Ishikawa (cell line): ENCODE data around the gene KIRREL3.

ENCODE experiments used
- TAF1 ChIP-seq: IDR thresholded peaks from 2 replicates; pipeline ENCODE4 v1.6.1; 2012; ENCODE audit warnings: low read depth, mild to moderate bottlenecking
- TEAD4 ChIP-seq: IDR thresholded peaks from 2 replicates; pipeline ENCODE4 v1.6.1; 2012

DNA sequence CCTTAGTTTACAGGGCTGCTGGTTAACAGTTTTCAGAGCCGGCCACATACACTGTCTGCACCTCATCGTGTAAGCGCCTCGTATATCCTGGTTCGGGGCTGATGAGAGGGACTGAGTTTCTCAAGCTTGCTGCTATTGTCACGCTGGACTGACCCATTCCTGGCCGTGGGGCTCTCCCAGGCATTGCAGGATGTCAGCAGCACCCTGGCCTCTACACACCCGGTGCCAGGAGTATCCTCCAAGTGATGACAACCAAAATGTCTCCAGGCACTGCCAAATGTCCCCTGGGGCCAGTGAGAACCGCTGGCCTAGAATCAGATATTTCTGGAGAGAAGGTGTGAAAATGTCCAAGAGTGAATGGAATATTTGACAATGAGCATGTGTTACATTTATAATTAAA is 562.3 kb downstream of the KIRREL3 start:
- no peak for TF ChIP-seq TEAD4
- TF ChIP-seq TAF1: no peak
